GM03348 (cell line): Measurements from ENCODE around the gene ENDOU.

Experiments
- DNase-seq: peaks from one replicate; pipeline ENCODE4 v3.0.0; 2012; ENCODE audit warnings: low spot score

ENDOU gene

GRCh38 chr12:47725091-47725772, at the start of gene ENDOU:
ENDOU (minus strand) TSS chr12:47725490; CDS start chr12:47725413, 77 bp downstream.
- DNase-seq, result no peak

GRCh38 chr12:47774663-47775062, 49.4 kb upstream of the ENDOU start:
- DNase-seq, result no peak

GRCh38 chr12:47773858-47774580, 48.7 kb upstream of the ENDOU start:
- DNase-seq, result no peak

- DNase-seq, result peak; percentile 96
Measured at GRCh38 chr12:47773062-47773857, 48.0 kb upstream of the ENDOU start, which contains the start of gene SLC48A1. SLC48A1 (plus strand) TSS chr12:47773238; CDS start chr12:47773305, 67 bp downstream.

GRCh38 chr12:47772738-47773061, 47.4 kb upstream of the ENDOU start:
- DNase-seq, result no peak

- DNase-seq, result no peak
Measured at GRCh38 chr12:47772094-47772660, 46.9 kb upstream of the ENDOU start.

GRCh38 chr12:47771304-47771703, 46.0 kb upstream of the ENDOU start:
- DNase-seq, result no peak

- DNase-seq, result peak; percentile 72
Measured at GRCh38 chr12:47770086-47770726, 44.9 kb upstream of the ENDOU start.

- no peak for DNase-seq
Measured at GRCh38 chr12:47769234-47770085, 44.2 kb upstream of the ENDOU start.

- peak; percentile 79 for DNase-seq
Measured at GRCh38 chr12:47768323-47768811, 43.1 kb upstream of the ENDOU start.

GRCh38 chr12:47767216-47767724, 42.0 kb upstream of the ENDOU start:
- no peak for DNase-seq

- DNase-seq, result no peak
Measured at GRCh38 chr12:47766502-47767215, 41.4 kb upstream of the ENDOU start.

- DNase-seq, result no peak
Measured at GRCh38 chr12:47763481-47764346, 38.4 kb upstream of the ENDOU start.

GRCh38 chr12:47762850-47763465, 37.7 kb upstream of the ENDOU start:
- no peak for DNase-seq

GRCh38 chr12:47758834-47759690, 33.8 kb upstream of the ENDOU start, which contains the start of gene RAPGEF3:
RAPGEF3 (minus strand) TSS chr12:47758880; CDS start chr12:47758556, 324 bp downstream.
- peak; percentile 98 for DNase-seq

- no peak for DNase-seq
Measured at GRCh38 chr12:47758584-47758833, 33.2 kb upstream of the ENDOU start.

- DNase-seq, result no peak
Measured at GRCh38 chr12:47757840-47758583, 32.7 kb upstream of the ENDOU start.
